ENCODE data around the gene DIPK1B. TPM values are rescaled to one million over a fixed set of nuclear protein-coding genes. Genes with fewer than 3 reads are reported as not detected.

Gene DIPK1B
- polyA plus RNA-seq, 1 experiment: 2.8 TPM

- Histone ChIP-seq H3K27ac (ENCODE audit: low read depth, low read length) (no peak overlapping the region), H3K9me3 (ENCODE audit: control insufficient read depth, insufficient read depth, low read length) (no peaks in the 10 kb centered on the region; the same call in 1 of the 2 replicates), H3K4me3 (ENCODE audit: low read depth, low read length) (no peak overlapping the region), H3K27me3 (ENCODE audit: control insufficient read depth, insufficient read depth, low read length) (no peaks in the 10 kb centered on the region)
- CTCF ChIA-PET: no interaction called here
- DNase-seq (ENCODE audit: low read depth, low spot score): no peak
- TF ChIP-seq CTCF (IDR thresholded peaks at IDR 0.05; ENCODE audit: low read depth, low read length): no peak
- POLR2A ChIA-PET: no interaction called here
Observed at GRCh38 chr9:136723362-136723976, 11.1 kb downstream of the DIPK1B start.

GRCh38 chr9:136723989-136724388, 11.6 kb downstream of the DIPK1B start:
- ChIA-PET POLR2A (no interaction called here), CTCF (no interaction called here)
- no peak for TF ChIP-seq CTCF (IDR thresholded peaks at IDR 0.05; ENCODE audit: low read depth, low read length)
- DNase-seq (ENCODE audit: low read depth, low spot score): no peak
- no peaks in the 10 kb centered on the region for H3K27me3 ChIP-seq (ENCODE audit: control insufficient read depth, insufficient read depth, low read length)
- H3K27ac ChIP-seq (ENCODE audit: low read depth, low read length): no peak overlapping the region
- H3K4me3 ChIP-seq (ENCODE audit: low read depth, low read length): no peak overlapping the region
- H3K9me3 ChIP-seq (ENCODE audit: control insufficient read depth, insufficient read depth, low read length): no peaks in the 10 kb centered on the region; the same call in 1 of the 2 replicates

GRCh38 chr9:136724772-136725171, 12.4 kb downstream of the DIPK1B start:
- ChIA-PET CTCF (no interaction called here), POLR2A (no interaction called here)
- TF ChIP-seq CTCF (IDR thresholded peaks at IDR 0.05; ENCODE audit: low read depth, low read length): no peak

GRCh38 chr9:136725612-136726011, 13.2 kb downstream of the DIPK1B start:
- POLR2A ChIA-PET: interaction anchor here (0.5 kb wide), 1 partner anchor 92 kb away, joined by 3 read pairs; no protein-coding TSS in a partner anchor
- no peak for TF ChIP-seq CTCF (IDR thresholded peaks at IDR 0.05; ENCODE audit: low read depth, low read length)
- Histone ChIP-seq H3K27ac (ENCODE audit: low read depth, low read length) (peak overlapping the region; percentile 52), H3K4me3 (ENCODE audit: low read depth, low read length) (peak overlapping the region; percentile 75), H3K9me3 (ENCODE audit: control insufficient read depth, insufficient read depth, low read length) (no peaks in the 10 kb centered on the region; the same call in 1 of the 2 replicates), H3K27me3 (ENCODE audit: control insufficient read depth, insufficient read depth, low read length) (no peaks in the 10 kb centered on the region)
- DNase-seq (ENCODE audit: low read depth, low spot score): no peak
- CTCF ChIA-PET: no interaction called here

More at GRCh38 chr9:136724772-136725171, 12.4 kb downstream of the DIPK1B start:
- H3K9me3 ChIP-seq (ENCODE audit: control insufficient read depth, insufficient read depth, low read length): no peaks in the 10 kb centered on the region; the same call in 1 of the 2 replicates
- no peaks in the 10 kb centered on the region for H3K27me3 ChIP-seq (ENCODE audit: control insufficient read depth, insufficient read depth, low read length)
- no peak overlapping the region for H3K4me3 ChIP-seq (ENCODE audit: low read depth, low read length)
- H3K27ac ChIP-seq (ENCODE audit: low read depth, low read length): no peak overlapping the region
- no peak for DNase-seq (ENCODE audit: low read depth, low spot score)

GRCh38 chr9:136726118-136726517, 13.7 kb downstream of the DIPK1B start:
- no peak for DNase-seq (ENCODE audit: low read depth, low spot score)

More at GRCh38 chr9:136726118-136726517, 13.7 kb downstream of the DIPK1B start:
- ChIA-PET POLR2A (interaction anchor here (0.9 kb wide), 1 partner anchor 161 kb away, joined by 7 read pairs; no protein-coding TSS in a partner anchor), CTCF (no interaction called here)
- no peaks in the 10 kb centered on the region for H3K27me3 ChIP-seq (ENCODE audit: control insufficient read depth, insufficient read depth, low read length)
- H3K4me3 ChIP-seq (ENCODE audit: low read depth, low read length): peak overlapping the region; percentile 75
- peak overlapping the region; percentile 52 for H3K27ac ChIP-seq (ENCODE audit: low read depth, low read length)
- no peak for TF ChIP-seq CTCF (IDR thresholded peaks at IDR 0.05; ENCODE audit: low read depth, low read length)
- H3K9me3 ChIP-seq (ENCODE audit: control insufficient read depth, insufficient read depth, low read length): no peaks in the 10 kb centered on the region; the same call in 1 of the 2 replicates

Data from AG04450 (cell line).